Small intestine (tissue), 7 donors: ENCODE results near the gene ZNF121. TPM values are rescaled to one million over a fixed set of nuclear protein-coding genes. Genes with fewer than 3 reads are reported as not detected.
"Not testable (repeated sequence)": the region's sequence is repeated elsewhere in the genome, so short reads cannot be mapped to it uniquely, and the experiment has no call there.

ENCODE experiments used
- DNase-seq, 2 donors: peaks; one replicate each; pipeline versions ENCODE4 v3.0.0 to v3.0.0-alpha.2; 2013
- FAIRE-seq: peaks from 2 replicates; lab custom pipeline; 2012; peaks lifted over from hg19 to GRCh38; lab: Jason Lieb, UNC
- H3K27ac ChIP-seq, 3 donors: one replicate each; pipeline ENCODE4 v1.5.1; 2013; ENCODE audit warnings: low read length in 2 of 3, mild to moderate bottlenecking in 2 of 3, control low read depth in 1 of 3, inconsistent platforms in 1 of 3, low read depth in 1 of 3, moderate library complexity in 1 of 3
- H3K27me3 ChIP-seq, 3 donors: one replicate each; pipeline ENCODE4 v1.6.1; 2013; ENCODE audit warnings: low read length in 3 of 3, inconsistent platforms in 1 of 3; ENCODE audit not compliant: control insufficient read depth in 3 of 3, insufficient read depth in 3 of 3
- H3K36me3 ChIP-seq, 3 donors: one replicate each; pipeline ENCODE4 v1.6.1; 2013; ENCODE audit warnings: low read length in 3 of 3, inconsistent platforms in 1 of 3, low read depth in 1 of 3, mild to moderate bottlenecking in 1 of 3, moderate library complexity in 1 of 3; ENCODE audit not compliant: control insufficient read depth in 3 of 3, insufficient read depth in 2 of 3
- H3K4me1 ChIP-seq, 3 donors: one replicate each; pipeline ENCODE4 v1.6.1; 2013; ENCODE audit warnings: low read length in 2 of 3, inconsistent platforms in 1 of 3, low read depth in 1 of 3, mild to moderate bottlenecking in 1 of 3, moderate library complexity in 1 of 3; ENCODE audit not compliant: control insufficient read depth in 3 of 3, insufficient read depth in 2 of 3
- H3K4me3 ChIP-seq, 3 donors: one replicate each; pipeline ENCODE4 v1.5.1; 2013; ENCODE audit warnings: low read length in 3 of 3, control low read depth in 1 of 3, inconsistent platforms in 1 of 3, low read depth in 1 of 3, mild to moderate bottlenecking in 1 of 3, moderate library complexity in 1 of 3
- H3K9me3 ChIP-seq, 2 donors: one replicate each; pipeline ENCODE4 v1.6.1; 2013; ENCODE audit warnings: low read depth in 1 of 2, low read length in 1 of 2; ENCODE audit not compliant: control insufficient read depth in 2 of 2, insufficient read depth in 1 of 2
- WGBS, 3 donors: extraction: QIAGEN DNeasy Blood & Tissue Kit; methylation state at CpG; one replicate each; pipeline ENCODE4 v1.1.7; 2013; 5-methylcytosine and 5-hydroxymethylcytosine counted together
- polyA plus RNA-seq, 4 donors: library from polyadenylated mRNA; stranded (reverse) in 3 of 4; unstranded in 1 of 4; fragments of 200-250 nt in 3 of 4; fragments of 120-200 nt in 1 of 4; gene quantifications; one replicate each; pipeline versions ENCODE4 v1.2.1 to v1.2.3, GENCODE V29; 2013
- donor health status: healthy with polysubstance abuse.
- donor health status: control.
- donor health status: control.
- donor health status: Bipolar disorder and iron deficiency.
- donor health status: healthy.

Gene ZNF121
- polyA plus RNA-seq, 4 donors = 2.2 to 23.5 (median 4.2) TPM

GRCh38 chr19:9552536-9553274, 31.6 kb downstream of the ZNF121 start:
- H3K4me3 ChIP-seq = no peak overlapping the region
- H3K9me3 ChIP-seq = peaks cover 1 to 47% of the 10 kb centered on the region in 2 donors
- FAIRE-seq (no peak), DNase-seq (no peak)
- H3K4me1 ChIP-seq = no peaks in the 10 kb centered on the region
- WGBS, 3 donors = 85 to 91% (median 88%) methylated on average over 7 of the region's 7 CpGs
- no peak overlapping the region for H3K27ac ChIP-seq
- no peaks in the 10 kb centered on the region for H3K36me3 ChIP-seq
- no peaks in the 10 kb centered on the region for H3K27me3 ChIP-seq

- DNase-seq (no peak), FAIRE-seq (no peak)
- Histone ChIP-seq H3K9me3 (peaks cover 1 to 43% of the 10 kb centered on the region in 2 donors), H3K27me3 (no peaks in the 10 kb centered on the region), H3K27ac (no peak overlapping the region), H3K36me3 (no peaks in the 10 kb centered on the region), H3K4me1 (no peaks in the 10 kb centered on the region), H3K4me3 (no peak overlapping the region)
- WGBS, 3 donors = 87 to 94% (median 93%) methylated on average over 11 of the region's 11 CpGs
These were observed 36.4 kb downstream of the ZNF121 start for GRCh38 chr19:9547870-9548269.

- WGBS, 3 donors = 91 to 94% (median 94%) methylated on average over 9 to 12 of the region's 12 CpGs
- not testable (repeated sequence) for FAIRE-seq, H3K27me3 ChIP-seq, H3K4me3 ChIP-seq, DNase-seq, H3K36me3 ChIP-seq, H3K4me1 ChIP-seq, H3K27ac ChIP-seq
- H3K9me3 ChIP-seq = peaks cover 0 to 25% of the 10 kb centered on the region in 2 donors
These were observed 43.0 kb downstream of the ZNF121 start for GRCh38 chr19:9541281-9541680.

- H3K27me3 ChIP-seq, DNase-seq, H3K27ac ChIP-seq, H3K4me1 ChIP-seq, H3K4me3 ChIP-seq, FAIRE-seq: not testable (repeated sequence)
- peaks cover 0 to 34% of the 10 kb centered on the region in 2 donors for H3K9me3 ChIP-seq
- peaks cover under 1 to 13% (median 7%) of the 10 kb centered on the region in 3 donors for H3K36me3 ChIP-seq
- WGBS, 3 donors = 65 to 100% (median 89%) methylated on average over 1 of the region's 1 CpG
These were observed 44.4 kb downstream of the ZNF121 start for GRCh38 chr19:9539921-9540320.

- DNase-seq, H3K27me3 ChIP-seq, H3K4me3 ChIP-seq, H3K4me1 ChIP-seq, FAIRE-seq: not testable (repeated sequence)
- Histone ChIP-seq H3K36me3 (peaks cover 4 to 20% (median 14%) of the 10 kb centered on the region in 3 donors), H3K27ac (peak overlapping the region in 2 of 3 donors; percentile 86 to 92), H3K9me3 (peaks cover 0 to 39% of the 10 kb centered on the region in 2 donors)
- WGBS, 3 donors = 75 to 84% (median 80%) methylated on average over 6 of the region's 6 CpGs
These were observed 45.1 kb downstream of the ZNF121 start for GRCh38 chr19:9539201-9539600.

- no peaks in the 10 kb centered on the region for H3K4me1 ChIP-seq
- peaks cover 12 to 26% (median 21%) of the 10 kb centered on the region in 3 donors for H3K36me3 ChIP-seq
- DNase-seq = peak; percentile 86 to 97
- H3K27ac ChIP-seq = peak within 1 kb of the TSS; percentile 51 to 92 (median 86)
- peak within 1 kb of the TSS; percentile 50 to 73 (median 62) for H3K4me3 ChIP-seq
- WGBS, 3 donors = 2 to 4% (median 4%) methylated on average over 49 of the region's 49 CpGs
- H3K27me3 ChIP-seq = no peaks in the 10 kb centered on the region
- H3K9me3 ChIP-seq = peaks cover 0 to 45% of the 10 kb centered on the region in 2 donors
- FAIRE-seq = no peak
These were observed 45.9 kb downstream of the ZNF121 start, which contains the start of gene ZNF426 for GRCh38 chr19:9538183-9539058. TSS of gene ZNF426 (minus strand) at chr19:9538645. CDS start at chr19:9536232, 2,413 bp downstream.

- no peak overlapping the region for H3K27ac ChIP-seq
- DNase-seq (no peak), FAIRE-seq (no peak)
- H3K9me3 ChIP-seq = peaks cover 1 to 53% of the 10 kb centered on the region in 2 donors
- H3K4me1 ChIP-seq = no peaks in the 10 kb centered on the region
- no peaks in the 10 kb centered on the region for H3K27me3 ChIP-seq
- WGBS, 3 donors = 95 to 97% (median 96%) methylated on average over 4 of the region's 4 CpGs
- H3K36me3 ChIP-seq = peaks cover 24 to 37% (median 34%) of the 10 kb centered on the region in 3 donors
- H3K4me3 ChIP-seq = no peak overlapping the region
These were observed 48.4 kb downstream of the ZNF121 start for GRCh38 chr19:9535934-9536333.

GRCh38 chr19:9531933-9532332, 52.4 kb downstream of the ZNF121 start:
- Histone ChIP-seq H3K9me3 (peaks cover 1 to 76% of the 10 kb centered on the region in 2 donors), H3K4me3 (no peak overlapping the region), H3K27ac (no peak overlapping the region), H3K4me1 (no peaks in the 10 kb centered on the region), H3K27me3 (no peaks in the 10 kb centered on the region), H3K36me3 (peaks cover 50 to 57% (median 53%) of the 10 kb centered on the region in 3 donors)
- 98 to 99% (median 98%) methylated on average over 4 of the region's 4 CpGs for WGBS, 3 donors
- DNase-seq = no peak
- FAIRE-seq = no peak
